ENCODE data around the gene ZBTB3. TPM values are rescaled to one million over a fixed set of nuclear protein-coding genes. Genes with fewer than 3 reads are reported as not detected.
A peak's percentile ranks its signal among the peaks of the same experiment; 100 is the strongest.

Gene ZBTB3
- total and polyA plus RNA-seq, 9 of the 15 experiments (the other 6 are each of a cell fraction or from before 2014, with no cell fraction given): 1.9 to 10.0 (median 4.9) TPM

DNA sequence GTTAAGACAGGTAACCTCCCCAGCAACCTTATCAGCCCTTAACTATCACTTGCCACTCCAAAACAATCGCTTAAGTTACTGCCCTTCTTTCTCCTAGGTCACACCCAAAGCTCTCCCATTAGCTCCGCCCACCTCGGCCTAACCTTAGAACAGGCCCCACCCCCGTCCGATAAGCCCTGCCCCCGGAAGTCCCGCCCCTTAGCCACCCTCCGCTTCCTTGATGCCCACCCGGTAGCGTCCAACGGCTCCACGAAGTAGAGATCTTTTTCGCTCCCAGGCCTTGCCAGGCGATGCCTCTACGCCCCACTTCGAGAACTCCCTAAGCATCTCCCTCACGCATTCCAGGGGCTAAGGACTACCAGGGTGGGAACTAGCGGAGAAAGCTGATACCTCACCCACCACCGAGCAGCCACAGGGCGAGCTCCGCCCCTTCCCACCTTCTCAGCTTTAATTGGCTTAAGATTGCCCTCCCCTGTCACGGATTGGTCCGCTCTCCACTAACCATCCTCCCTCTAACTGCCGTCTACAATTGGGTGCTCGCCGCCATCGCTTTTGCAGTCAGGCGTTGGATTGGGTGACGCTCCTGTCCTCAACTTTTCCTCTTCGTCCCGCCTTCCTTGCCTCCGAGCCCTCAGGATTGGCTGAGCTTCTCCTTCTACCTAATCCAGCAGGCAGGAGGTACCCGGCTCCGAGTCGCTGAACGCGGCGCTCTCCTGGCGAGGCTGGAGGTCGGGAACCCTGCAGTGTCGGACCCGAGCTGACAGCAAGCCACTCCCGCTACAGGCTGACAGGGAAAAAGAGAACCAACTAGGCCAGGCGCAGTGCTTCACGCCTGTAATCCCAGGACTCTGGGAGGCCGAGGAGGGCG, at the start of gene ZBTB3 (continued):
- TF ChIP-seq BRF2 (IDR thresholded peaks at IDR 0.05; ENCODE audit: borderline replicate concordance, insufficient read depth, insufficient read length) (no peak), HCFC1 (IDR thresholded peaks at IDR 0.05; ENCODE audit: low read depth, low read length) (peak; percentile 47), NFIC (IDR thresholded peaks at IDR 0.05) (peak; percentile 30; the same call in 1 of the 2 replicates), ZNF232 (CRISPR knock-in tag; IDR thresholded peaks at IDR 0.05) (no peak), CXXC5 (CRISPR knock-in tag; IDR thresholded peaks at IDR 0.05) (peak; percentile 56), FOXA1 (IDR thresholded peaks at IDR 0.05; ENCODE audit: borderline replicate concordance) (no peak), ZNF263 (CRISPR knock-in tag; IDR thresholded peaks at IDR 0.05; ENCODE audit: borderline replicate concordance) (peak; percentile 84; the same call in 1 of the 2 replicates), SAFB (IDR thresholded peaks at IDR 0.05; ENCODE audit: borderline replicate concordance, low read depth, low read length) (no peak), ETV1 (tag; conservative IDR thresholded peaks at IDR 0.05; ENCODE audit: low read depth) (0 out of 2 replicates have a peak, but pooled peaks have one; percentile 6), EGR1 (conservative IDR thresholded peaks at IDR 0.05) (peak; percentile 58), C11orf30 (IDR thresholded peaks at IDR 0.05; ENCODE audit: low read depth) (peak; percentile 85), RBM25 (IDR thresholded peaks at IDR 0.05; ENCODE audit: low read depth, low read length, severe bottlenecking) (peak; percentile 95), TRIM28 (IDR thresholded peaks at IDR 0.05) (no peak), RBFOX2 (IDR thresholded peaks at IDR 0.05; ENCODE audit: low read depth, low read length) (peak; percentile 90), RFX7 (CRISPR knock-in tag; IDR thresholded peaks at IDR 0.05) (no peak), ZZZ3 (IDR thresholded peaks at IDR 0.05) (no peak)
- TF ChIP-seq, protein P1, sequence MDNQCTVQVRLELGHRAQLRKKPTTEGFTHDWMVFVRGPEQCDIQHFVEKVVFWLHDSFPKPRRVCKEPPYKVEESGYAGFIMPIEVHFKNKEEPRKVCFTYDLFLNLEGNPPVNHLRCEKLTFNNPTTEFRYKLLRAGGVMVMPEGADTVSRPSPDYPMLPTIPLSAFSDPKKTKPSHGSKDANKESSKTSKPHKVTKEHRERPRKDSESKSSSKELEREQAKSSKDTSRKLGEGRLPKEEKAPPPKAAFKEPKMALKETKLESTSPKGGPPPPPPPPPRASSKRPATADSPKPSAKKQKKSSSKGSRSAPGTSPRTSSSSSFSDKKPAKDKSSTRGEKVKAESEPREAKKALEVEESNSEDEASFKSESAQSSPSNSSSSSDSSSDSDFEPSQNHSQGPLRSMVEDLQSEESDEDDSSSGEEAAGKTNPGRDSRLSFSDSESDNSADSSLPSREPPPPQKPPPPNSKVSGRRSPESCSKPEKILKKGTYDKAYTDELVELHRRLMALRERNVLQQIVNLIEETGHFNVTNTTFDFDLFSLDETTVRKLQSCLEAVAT (IDR thresholded peaks at IDR 0.05): peak in 1 of 2 experiments; percentile 96; a peak in 2 of 4 replicates
- TF ChIP-seq, protein P2, sequence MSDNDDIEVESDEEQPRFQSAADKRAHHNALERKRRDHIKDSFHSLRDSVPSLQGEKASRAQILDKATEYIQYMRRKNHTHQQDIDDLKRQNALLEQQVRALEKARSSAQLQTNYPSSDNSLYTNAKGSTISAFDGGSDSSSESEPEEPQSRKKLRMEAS (CRISPR knock-in tag; IDR thresholded peaks at IDR 0.05): peak; percentile 85
- TF ChIP-seq, protein P3, sequence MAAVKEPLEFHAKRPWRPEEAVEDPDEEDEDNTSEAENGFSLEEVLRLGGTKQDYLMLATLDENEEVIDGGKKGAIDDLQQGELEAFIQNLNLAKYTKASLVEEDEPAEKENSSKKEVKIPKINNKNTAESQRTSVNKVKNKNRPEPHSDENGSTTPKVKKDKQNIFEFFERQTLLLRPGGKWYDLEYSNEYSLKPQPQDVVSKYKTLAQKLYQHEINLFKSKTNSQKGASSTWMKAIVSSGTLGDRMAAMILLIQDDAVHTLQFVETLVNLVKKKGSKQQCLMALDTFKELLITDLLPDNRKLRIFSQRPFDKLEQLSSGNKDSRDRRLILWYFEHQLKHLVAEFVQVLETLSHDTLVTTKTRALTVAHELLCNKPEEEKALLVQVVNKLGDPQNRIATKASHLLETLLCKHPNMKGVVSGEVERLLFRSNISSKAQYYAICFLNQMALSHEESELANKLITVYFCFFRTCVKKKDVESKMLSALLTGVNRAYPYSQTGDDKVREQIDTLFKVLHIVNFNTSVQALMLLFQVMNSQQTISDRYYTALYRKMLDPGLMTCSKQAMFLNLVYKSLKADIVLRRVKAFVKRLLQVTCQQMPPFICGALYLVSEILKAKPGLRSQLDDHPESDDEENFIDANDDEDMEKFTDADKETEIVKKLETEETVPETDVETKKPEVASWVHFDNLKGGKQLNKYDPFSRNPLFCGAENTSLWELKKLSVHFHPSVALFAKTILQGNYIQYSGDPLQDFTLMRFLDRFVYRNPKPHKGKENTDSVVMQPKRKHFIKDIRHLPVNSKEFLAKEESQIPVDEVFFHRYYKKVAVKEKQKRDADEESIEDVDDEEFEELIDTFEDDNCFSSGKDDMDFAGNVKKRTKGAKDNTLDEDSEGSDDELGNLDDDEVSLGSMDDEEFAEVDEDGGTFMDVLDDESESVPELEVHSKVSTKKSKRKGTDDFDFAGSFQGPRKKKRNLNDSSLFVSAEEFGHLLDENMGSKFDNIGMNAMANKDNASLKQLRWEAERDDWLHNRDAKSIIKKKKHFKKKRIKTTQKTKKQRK (IDR thresholded peaks at IDR 0.05; ENCODE audit: borderline replicate concordance, low read depth, low read length): peak; percentile 95

All from K562 (cell line).